H1 (cell line): ENCODE measurements around the gene FBN1. TPM values are rescaled to one million over a fixed set of nuclear protein-coding genes. Genes with fewer than 3 reads are reported as not detected.

Experiments
- BACH1 ChIP-seq: IDR thresholded peaks from 2 replicates; pipeline ENCODE4 v1.6.1; 2012; ENCODE audit warnings: low read length, improper control_type of control experiment
- BRCA1 ChIP-seq: IDR thresholded peaks from 2 replicates; pipeline ENCODE4 v1.6.1; 2012; ENCODE audit warnings: low read depth, low read length, improper control_type of control experiment
- EGR1 ChIP-seq: IDR thresholded peaks from 2 replicates; pipeline ENCODE4 v1.6.1; 2011; ENCODE audit warnings: low read depth, low read length, borderline replicate concordance
- FOSL1 ChIP-seq: IDR thresholded peaks from 2 replicates; pipeline ENCODE4 v1.6.1; 2011; ENCODE audit warnings: mild to moderate bottlenecking, low read depth, low read length, moderate library complexity; ENCODE audit not compliant: insufficient read depth
- SAP30 ChIP-seq: fragments of 300-600 bp; sonication (generic); IDR thresholded peaks from 2 replicates; pipeline ENCODE4 v1.7.1; 2012; ENCODE audit warnings: low read length, moderate library complexity, mild to moderate bottlenecking, inconsistent platforms; ENCODE audit not compliant: insufficient read depth, insufficient replicate concordance
- TEAD4 ChIP-seq: IDR thresholded peaks from 2 replicates; pipeline ENCODE4 v1.6.1; 2012; ENCODE audit warnings: low read depth, low read length, inconsistent platforms, mixed read lengths
- polyA plus RNA-seq, 7 experiments: library from polyadenylated mRNA; depleted of rRNA in 3 of 7; stranded (reverse) in 5 of 7; unstranded in 2 of 7; fragments of >200 nt in 5 of 7; fragments of 200-250 nt in 2 of 7; gene quantifications; 1 replicate in 5 of 7; 2 replicates in 1 of 7; 4 replicates in 1 of 7; pipeline versions ENCODE4 v1.2.1 to v1.2.3, GENCODE V29; 2011 to 2013; ENCODE audit warnings: missing spikeins in 2 of 7, mixed read lengths in 2 of 7
- total RNA-seq: library from RNA; stranded (reverse); fragmentation: NEBNext Ultra II Directional; extraction: Animal tissue kit (Norgen Biotek cat#: 25700); gene quantifications from 2 replicates; pipeline ENCODE4 v1.2.1, GENCODE V29; 2021
- TF ChIP-seq, protein P1 (sequence below): IDR thresholded peaks from 2 replicates; pipeline ENCODE4 v1.6.1; 2011; ENCODE audit warnings: low read length, improper control_type of control experiment
- TF ChIP-seq, protein P2 (sequence below): fragments of 300-600 bp; sonication (generic); IDR thresholded peaks from 2 replicates; pipeline ENCODE4 v1.7.1; 2012; ENCODE audit warnings: low read length, moderate library complexity, mild to moderate bottlenecking, inconsistent platforms; ENCODE audit not compliant: insufficient replicate concordance

The FBN1 gene
- total and polyA plus RNA-seq, 2 of the 8 experiments (the other 6 are each of a cell fraction or from before 2014, with no cell fraction given): 3.0 to 4.0 TPM

DNA sequence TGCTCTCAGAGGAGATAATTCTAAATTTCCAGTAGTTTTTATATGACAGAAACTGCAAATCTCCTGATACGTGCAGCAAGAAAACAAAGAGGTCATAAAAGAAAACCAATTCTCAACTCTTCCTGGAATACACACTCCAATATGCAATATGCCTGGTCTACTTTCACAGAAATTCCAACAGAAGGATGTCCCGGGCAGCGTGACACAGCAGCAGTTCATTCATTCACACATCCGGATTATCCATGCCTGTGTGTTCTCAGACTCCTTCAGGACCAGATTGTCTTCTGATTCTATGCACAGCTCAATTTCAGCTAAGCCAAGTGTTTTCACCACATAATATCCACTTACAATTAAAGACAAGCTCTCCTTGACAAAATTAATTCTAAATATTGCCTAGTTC lies 64.3 kb downstream of the FBN1 start (continued):
- TF ChIP-seq BACH1 (no peak), BRCA1 (no peak), SAP30 (no peak), FOSL1 (no peak), TEAD4 (no peak), EGR1 (no peak)
- TF ChIP-seq, protein P1, sequence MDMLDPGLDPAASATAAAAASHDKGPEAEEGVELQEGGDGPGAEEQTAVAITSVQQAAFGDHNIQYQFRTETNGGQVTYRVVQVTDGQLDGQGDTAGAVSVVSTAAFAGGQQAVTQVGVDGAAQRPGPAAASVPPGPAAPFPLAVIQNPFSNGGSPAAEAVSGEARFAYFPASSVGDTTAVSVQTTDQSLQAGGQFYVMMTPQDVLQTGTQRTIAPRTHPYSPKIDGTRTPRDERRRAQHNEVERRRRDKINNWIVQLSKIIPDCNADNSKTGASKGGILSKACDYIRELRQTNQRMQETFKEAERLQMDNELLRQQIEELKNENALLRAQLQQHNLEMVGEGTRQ: no peak
- TF ChIP-seq, protein P2, sequence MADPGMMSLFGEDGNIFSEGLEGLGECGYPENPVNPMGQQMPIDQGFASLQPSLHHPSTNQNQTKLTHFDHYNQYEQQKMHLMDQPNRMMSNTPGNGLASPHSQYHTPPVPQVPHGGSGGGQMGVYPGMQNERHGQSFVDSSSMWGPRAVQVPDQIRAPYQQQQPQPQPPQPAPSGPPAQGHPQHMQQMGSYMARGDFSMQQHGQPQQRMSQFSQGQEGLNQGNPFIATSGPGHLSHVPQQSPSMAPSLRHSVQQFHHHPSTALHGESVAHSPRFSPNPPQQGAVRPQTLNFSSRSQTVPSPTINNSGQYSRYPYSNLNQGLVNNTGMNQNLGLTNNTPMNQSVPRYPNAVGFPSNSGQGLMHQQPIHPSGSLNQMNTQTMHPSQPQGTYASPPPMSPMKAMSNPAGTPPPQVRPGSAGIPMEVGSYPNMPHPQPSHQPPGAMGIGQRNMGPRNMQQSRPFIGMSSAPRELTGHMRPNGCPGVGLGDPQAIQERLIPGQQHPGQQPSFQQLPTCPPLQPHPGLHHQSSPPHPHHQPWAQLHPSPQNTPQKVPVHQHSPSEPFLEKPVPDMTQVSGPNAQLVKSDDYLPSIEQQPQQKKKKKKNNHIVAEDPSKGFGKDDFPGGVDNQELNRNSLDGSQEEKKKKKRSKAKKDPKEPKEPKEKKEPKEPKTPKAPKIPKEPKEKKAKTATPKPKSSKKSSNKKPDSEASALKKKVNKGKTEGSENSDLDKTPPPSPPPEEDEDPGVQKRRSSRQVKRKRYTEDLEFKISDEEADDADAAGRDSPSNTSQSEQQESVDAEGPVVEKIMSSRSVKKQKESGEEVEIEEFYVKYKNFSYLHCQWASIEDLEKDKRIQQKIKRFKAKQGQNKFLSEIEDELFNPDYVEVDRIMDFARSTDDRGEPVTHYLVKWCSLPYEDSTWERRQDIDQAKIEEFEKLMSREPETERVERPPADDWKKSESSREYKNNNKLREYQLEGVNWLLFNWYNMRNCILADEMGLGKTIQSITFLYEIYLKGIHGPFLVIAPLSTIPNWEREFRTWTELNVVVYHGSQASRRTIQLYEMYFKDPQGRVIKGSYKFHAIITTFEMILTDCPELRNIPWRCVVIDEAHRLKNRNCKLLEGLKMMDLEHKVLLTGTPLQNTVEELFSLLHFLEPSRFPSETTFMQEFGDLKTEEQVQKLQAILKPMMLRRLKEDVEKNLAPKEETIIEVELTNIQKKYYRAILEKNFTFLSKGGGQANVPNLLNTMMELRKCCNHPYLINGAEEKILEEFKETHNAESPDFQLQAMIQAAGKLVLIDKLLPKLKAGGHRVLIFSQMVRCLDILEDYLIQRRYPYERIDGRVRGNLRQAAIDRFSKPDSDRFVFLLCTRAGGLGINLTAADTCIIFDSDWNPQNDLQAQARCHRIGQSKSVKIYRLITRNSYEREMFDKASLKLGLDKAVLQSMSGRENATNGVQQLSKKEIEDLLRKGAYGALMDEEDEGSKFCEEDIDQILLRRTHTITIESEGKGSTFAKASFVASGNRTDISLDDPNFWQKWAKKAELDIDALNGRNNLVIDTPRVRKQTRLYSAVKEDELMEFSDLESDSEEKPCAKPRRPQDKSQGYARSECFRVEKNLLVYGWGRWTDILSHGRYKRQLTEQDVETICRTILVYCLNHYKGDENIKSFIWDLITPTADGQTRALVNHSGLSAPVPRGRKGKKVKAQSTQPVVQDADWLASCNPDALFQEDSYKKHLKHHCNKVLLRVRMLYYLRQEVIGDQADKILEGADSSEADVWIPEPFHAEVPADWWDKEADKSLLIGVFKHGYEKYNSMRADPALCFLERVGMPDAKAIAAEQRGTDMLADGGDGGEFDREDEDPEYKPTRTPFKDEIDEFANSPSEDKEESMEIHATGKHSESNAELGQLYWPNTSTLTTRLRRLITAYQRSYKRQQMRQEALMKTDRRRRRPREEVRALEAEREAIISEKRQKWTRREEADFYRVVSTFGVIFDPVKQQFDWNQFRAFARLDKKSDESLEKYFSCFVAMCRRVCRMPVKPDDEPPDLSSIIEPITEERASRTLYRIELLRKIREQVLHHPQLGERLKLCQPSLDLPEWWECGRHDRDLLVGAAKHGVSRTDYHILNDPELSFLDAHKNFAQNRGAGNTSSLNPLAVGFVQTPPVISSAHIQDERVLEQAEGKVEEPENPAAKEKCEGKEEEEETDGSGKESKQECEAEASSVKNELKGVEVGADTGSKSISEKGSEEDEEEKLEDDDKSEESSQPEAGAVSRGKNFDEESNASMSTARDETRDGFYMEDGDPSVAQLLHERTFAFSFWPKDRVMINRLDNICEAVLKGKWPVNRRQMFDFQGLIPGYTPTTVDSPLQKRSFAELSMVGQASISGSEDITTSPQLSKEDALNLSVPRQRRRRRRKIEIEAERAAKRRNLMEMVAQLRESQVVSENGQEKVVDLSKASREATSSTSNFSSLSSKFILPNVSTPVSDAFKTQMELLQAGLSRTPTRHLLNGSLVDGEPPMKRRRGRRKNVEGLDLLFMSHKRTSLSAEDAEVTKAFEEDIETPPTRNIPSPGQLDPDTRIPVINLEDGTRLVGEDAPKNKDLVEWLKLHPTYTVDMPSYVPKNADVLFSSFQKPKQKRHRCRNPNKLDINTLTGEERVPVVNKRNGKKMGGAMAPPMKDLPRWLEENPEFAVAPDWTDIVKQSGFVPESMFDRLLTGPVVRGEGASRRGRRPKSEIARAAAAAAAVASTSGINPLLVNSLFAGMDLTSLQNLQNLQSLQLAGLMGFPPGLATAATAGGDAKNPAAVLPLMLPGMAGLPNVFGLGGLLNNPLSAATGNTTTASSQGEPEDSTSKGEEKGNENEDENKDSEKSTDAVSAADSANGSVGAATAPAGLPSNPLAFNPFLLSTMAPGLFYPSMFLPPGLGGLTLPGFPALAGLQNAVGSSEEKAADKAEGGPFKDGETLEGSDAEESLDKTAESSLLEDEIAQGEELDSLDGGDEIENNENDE: no peak
